Measurements from ENCODE around the gene SAMD10.
"Not testable (repeated sequence)": the region's sequence is repeated elsewhere in the genome, so short reads cannot be mapped to it uniquely, and the experiment has no call there.

Gene SAMD10

DNA sequence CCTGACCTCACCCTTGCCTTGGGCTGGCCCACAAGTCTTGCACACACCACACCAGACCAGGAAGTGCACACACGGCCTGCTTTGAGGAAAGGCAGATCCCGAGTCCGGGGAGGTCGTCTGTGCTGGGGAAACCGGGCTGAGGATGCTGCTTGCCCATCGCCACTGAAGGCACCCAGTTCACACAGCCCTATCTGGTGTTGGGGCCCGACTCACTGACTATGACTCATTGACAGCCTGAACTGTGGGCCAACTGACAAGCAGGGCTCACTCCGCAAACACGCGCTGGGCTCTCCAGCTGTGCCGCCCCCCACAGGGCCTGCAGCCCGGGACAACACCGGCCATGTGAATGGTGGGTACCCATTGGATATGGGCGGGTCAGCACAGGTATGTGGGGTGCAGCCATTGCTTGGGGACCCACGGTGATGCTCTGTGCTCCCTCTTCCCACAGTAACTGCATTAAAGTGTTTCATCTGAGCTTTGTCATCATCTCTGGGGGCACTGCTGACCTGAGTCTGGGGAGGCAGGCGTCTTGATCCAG, 1.6 kb downstream of the SAMD10 start (continued):
- TF ChIP-seq ZNF510 (tag by site-specific recombination; IDR thresholded peaks at IDR 0.05; ENCODE audit: insufficient replicate concordance) (no peak), ZNF19 (tag by site-specific recombination; IDR thresholded peaks at IDR 0.05; ENCODE audit: low read depth) (no peak), GLIS2 (tag by site-specific recombination; IDR thresholded peaks at IDR 0.05) (no peak; the same call in 1 of the 2 replicates), ZNF10 (tag by site-specific recombination; IDR thresholded peaks at IDR 0.05) (no peak), ZNF140 (tag by site-specific recombination; IDR thresholded peaks at IDR 0.05) (no peak), ZNF239 (tag by site-specific recombination; IDR thresholded peaks at IDR 0.05) (no peak)
- TF ChIP-seq, protein P1, sequence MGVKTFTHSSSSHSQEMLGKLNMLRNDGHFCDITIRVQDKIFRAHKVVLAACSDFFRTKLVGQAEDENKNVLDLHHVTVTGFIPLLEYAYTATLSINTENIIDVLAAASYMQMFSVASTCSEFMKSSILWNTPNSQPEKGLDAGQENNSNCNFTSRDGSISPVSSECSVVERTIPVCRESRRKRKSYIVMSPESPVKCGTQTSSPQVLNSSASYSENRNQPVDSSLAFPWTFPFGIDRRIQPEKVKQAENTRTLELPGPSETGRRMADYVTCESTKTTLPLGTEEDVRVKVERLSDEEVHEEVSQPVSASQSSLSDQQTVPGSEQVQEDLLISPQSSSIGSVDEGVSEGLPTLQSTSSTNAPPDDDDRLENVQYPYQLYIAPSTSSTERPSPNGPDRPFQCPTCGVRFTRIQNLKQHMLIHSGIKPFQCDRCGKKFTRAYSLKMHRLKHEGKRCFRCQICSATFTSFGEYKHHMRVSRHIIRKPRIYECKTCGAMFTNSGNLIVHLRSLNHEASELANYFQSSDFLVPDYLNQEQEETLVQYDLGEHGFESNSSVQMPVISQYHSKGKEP (tag by site-specific recombination; IDR thresholded peaks at IDR 0.05) = no peak
- TF ChIP-seq, protein P2, sequence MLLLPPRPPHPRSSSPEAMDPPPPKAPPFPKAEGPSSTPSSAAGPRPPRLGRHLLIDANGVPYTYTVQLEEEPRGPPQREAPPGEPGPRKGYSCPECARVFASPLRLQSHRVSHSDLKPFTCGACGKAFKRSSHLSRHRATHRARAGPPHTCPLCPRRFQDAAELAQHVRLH (tag by site-specific recombination; IDR thresholded peaks at IDR 0.05) = no peak

DNA sequence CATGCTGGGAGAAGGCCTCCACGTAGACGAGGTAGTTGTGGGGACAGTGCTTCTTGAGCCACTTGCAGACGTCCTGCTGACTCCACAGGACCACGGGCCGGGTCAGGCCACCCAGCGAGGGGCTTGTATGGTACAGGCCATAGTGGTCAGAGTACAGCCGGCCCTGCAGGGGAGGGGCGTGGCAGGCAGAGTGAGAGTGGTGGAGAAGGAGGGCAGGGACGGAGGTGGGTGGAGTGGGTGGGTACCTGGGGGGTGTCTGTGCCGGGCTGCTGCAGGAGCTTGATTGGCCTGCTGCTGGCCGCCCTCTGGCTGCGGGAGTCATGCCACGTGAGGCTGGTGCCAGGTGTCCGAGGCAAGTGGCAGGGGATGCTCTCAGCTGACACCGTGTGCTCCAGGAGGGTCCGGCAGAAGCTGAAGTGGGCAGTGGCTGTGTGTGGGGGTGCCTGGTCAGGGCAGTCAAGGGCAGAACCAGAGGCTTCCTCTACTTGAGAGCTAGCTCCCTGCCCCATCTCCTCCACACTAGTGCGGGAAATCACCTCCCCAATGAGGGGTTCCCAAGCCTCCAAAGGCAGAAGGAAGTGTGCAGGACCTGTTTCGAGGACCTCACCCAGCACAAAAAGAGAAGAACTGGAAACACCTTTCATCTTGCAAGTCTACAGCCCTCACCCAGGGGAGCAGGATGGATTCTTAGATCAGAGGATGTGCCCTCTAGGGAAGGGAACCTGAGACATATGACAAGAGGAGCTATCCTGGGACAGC, 2.3 kb downstream of the SAMD10 start:
- Histone ChIP-seq H3K36me3 (ENCODE audit: control insufficient read depth in 2 of 2, insufficient read depth in 1 of 2, low read length in 2 of 2) (no peaks in the 10 kb centered on the region), H3K9me3 (ENCODE audit: control insufficient read depth, insufficient read depth, low read depth, low read length) (no peaks in the 10 kb centered on the region), H3K4me1 (ENCODE audit: control insufficient read depth, insufficient read depth, low read length) (peaks cover 13% of the 10 kb centered on the region), H3K4me3 (ENCODE audit: low read depth, low read length) (no peak overlapping the region), H3K27ac (ENCODE audit: extremely low read depth, low read depth, low read length) (no peak overlapping the region)
- ChIA-PET CTCF (interaction anchor here (0.8 kb wide), 1 partner anchor 20 kb away, joined by 5 read pairs; no protein-coding TSS in a partner anchor), POLR2A (interaction anchor here (0.8 kb wide), 1 partner anchor 21 kb away, joined by 4 read pairs; the partner anchor contains the start of gene UCKL1)
- peak; percentile 70 for TF ChIP-seq EGR2 (tag by site-specific recombination; IDR thresholded peaks at IDR 0.05; ENCODE audit: low read depth)
- TF ChIP-seq ZNF223 (tag by site-specific recombination; IDR thresholded peaks at IDR 0.05) = no peak
- TF ChIP-seq ZNF624 (tag by site-specific recombination; IDR thresholded peaks at IDR 0.05) = no peak
- no peak for TF ChIP-seq WT1 (tag by site-specific recombination; IDR thresholded peaks at IDR 0.05)
- peak; percentile 52; the same call in 1 of the 2 replicates for TF ChIP-seq KLF9 (tag by site-specific recombination; IDR thresholded peaks at IDR 0.05; ENCODE audit: low read depth)
- peak; percentile 71; the same call in 1 of the 2 replicates for TF ChIP-seq ZFHX2 (tag by site-specific recombination; conservative IDR thresholded peaks at IDR 0.05)
- TF ChIP-seq, protein P3, sequence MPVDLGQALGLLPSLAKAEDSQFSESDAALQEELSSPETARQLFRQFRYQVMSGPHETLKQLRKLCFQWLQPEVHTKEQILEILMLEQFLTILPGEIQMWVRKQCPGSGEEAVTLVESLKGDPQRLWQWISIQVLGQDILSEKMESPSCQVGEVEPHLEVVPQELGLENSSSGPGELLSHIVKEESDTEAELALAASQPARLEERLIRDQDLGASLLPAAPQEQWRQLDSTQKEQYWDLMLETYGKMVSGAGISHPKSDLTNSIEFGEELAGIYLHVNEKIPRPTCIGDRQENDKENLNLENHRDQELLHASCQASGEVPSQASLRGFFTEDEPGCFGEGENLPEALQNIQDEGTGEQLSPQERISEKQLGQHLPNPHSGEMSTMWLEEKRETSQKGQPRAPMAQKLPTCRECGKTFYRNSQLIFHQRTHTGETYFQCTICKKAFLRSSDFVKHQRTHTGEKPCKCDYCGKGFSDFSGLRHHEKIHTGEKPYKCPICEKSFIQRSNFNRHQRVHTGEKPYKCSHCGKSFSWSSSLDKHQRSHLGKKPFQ (tag by site-specific recombination; IDR thresholded peaks at IDR 0.05) = no peak
- peak; percentile 73 for TF ChIP-seq KLF1 (tag by site-specific recombination; IDR thresholded peaks at IDR 0.05)

DNA sequence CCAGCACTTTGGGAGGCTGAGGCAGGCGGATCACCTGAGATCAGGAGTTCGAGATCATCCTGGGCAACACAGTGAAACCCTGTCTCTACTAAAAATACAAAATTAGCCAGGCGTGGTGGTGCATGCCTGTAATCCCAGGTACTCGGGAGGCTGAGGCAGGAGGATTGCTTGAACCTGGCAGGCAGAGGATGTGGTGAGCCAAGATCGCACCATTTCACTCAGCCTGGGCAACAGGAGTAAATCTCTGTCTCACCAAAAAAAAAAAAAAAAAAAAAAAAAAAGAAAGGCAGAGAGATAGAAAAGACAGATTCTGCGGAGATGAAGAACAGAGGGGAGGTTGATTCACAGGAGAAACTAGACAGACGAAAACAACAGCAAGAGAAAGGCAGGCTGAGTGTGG, 2.9 kb downstream of the SAMD10 start:
- POLR2A ChIA-PET = interaction anchor here (1.4 kb wide), 1 partner anchor 111 kb away, joined by 3 read pairs; the partner anchor contains the start of gene TPD52L2
- H3K4me3 ChIP-seq (ENCODE audit: low read depth, low read length); H3K36me3 ChIP-seq (ENCODE audit: control insufficient read depth in 2 of 2, insufficient read depth in 1 of 2, low read length in 2 of 2); CTCF ChIA-PET; H3K9me3 ChIP-seq (ENCODE audit: control insufficient read depth, insufficient read depth, low read depth, low read length); H3K27ac ChIP-seq (ENCODE audit: extremely low read depth, low read depth, low read length): not testable (repeated sequence)
- peaks cover 11% of the 10 kb centered on the region for H3K4me1 ChIP-seq (ENCODE audit: control insufficient read depth, insufficient read depth, low read length)
